ENCODE results near the gene DAP.

The DAP gene

DNA sequence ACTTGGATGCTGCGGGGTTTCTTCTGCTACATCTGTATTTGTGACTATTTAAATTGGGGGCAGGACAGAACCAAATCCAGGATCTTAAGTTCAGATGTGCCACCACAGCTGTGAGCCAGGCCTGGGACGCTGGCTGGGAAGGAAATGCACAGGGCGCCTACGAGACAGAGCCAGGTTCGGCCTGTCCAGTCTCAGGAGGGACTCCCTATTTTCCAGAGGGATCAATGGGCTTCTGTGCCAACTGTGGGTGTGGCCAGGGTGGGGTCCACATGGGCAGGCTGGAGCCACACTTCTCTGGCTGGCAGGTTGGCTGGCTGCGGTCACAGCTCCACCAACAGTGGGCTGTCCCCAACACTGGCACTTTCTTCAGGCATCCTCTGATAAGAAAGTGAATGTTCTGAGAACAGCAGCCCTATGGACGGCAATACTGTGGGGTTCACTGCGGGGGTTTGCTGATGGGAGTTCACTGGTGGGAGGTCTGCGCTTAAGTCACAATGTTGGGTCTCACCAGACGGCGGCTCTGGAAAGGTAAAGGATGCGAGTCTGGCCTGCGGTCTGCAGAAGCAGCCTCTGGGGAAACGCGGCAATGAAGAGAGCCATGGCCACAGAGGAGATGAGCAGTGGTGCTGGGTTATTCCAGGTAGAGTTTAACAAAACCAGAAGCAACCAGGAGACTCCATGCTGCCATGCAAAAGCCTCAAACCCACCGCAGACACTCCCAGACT lies 78.1 kb downstream of the DAP start:
- Histone ChIP-seq H3K9me3 (no peaks in the 10 kb centered on the region), H3K36me3 (peaks cover 1% of the 10 kb centered on the region; the same call in 1 of the 2 replicates), H3K4me1 (no peaks in the 10 kb centered on the region), H3K4me3 (ENCODE audit: low read depth, low read length) (no peak overlapping the region), H3K27me3 (no peaks in the 10 kb centered on the region)
- TF ChIP-seq, protein P1, sequence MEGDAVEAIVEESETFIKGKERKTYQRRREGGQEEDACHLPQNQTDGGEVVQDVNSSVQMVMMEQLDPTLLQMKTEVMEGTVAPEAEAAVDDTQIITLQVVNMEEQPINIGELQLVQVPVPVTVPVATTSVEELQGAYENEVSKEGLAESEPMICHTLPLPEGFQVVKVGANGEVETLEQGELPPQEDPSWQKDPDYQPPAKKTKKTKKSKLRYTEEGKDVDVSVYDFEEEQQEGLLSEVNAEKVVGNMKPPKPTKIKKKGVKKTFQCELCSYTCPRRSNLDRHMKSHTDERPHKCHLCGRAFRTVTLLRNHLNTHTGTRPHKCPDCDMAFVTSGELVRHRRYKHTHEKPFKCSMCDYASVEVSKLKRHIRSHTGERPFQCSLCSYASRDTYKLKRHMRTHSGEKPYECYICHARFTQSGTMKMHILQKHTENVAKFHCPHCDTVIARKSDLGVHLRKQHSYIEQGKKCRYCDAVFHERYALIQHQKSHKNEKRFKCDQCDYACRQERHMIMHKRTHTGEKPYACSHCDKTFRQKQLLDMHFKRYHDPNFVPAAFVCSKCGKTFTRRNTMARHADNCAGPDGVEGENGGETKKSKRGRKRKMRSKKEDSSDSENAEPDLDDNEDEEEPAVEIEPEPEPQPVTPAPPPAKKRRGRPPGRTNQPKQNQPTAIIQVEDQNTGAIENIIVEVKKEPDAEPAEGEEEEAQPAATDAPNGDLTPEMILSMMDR (IDR thresholded peaks at IDR 0.05; ENCODE audit: low read depth, low read length): no peak
- DNase-seq: no peak

DNA sequence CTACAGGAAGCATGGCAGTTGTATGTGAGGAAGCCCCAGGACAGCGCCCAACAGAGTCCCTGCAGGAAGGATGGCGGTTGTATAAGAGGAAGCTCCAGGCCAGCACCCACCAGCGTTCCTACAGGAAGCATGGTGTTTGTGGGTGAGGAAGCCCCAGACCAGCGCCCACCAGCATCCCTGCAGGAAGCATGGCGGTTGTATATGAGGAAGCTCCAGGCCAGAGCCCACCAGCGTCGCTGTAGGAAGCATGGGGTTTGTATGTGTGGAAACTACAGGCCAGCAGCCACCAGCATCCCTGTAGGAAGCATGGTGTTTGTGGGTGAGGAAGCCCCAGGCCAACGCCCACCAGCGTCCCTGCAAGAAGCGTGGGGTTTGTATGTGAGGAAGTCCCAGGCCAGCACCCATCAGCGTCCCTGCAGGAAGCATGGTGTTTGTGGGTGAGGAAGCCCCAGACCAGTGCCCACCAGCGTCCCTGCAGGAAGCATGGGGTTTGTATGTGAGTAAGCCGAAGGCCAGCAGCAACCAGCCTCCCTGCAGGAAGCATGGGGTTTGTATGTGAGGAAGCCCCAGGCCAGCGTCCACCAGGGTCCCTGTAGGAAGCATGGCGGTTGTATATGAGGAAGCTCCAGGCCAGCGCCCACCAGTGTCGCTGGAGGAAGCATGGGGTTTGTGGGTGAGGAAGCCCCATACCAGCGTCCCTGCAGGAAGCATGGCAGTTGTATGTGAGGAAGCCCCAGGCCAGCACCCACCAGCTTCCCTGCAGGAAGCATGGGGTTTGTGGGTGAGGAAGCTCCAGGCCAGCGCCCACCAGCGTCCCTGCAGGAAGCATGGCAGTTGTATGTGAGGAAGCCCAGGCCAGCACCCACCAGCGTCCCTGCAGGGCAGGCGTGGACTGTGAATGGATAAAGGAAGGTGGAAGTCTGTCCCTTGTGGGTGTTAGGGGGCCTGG lies 79.0 kb downstream of the DAP start:
- H3K4me1 ChIP-seq: no peaks in the 10 kb centered on the region
- H3K4me3 ChIP-seq (ENCODE audit: low read depth, low read length): no peak overlapping the region
- TF ChIP-seq, protein P1 (IDR thresholded peaks at IDR 0.05; ENCODE audit: low read depth, low read length): no peak
- H3K27me3 ChIP-seq: no peaks in the 10 kb centered on the region
- H3K36me3 ChIP-seq: peaks cover 3% of the 10 kb centered on the region; the same call in 1 of the 2 replicates
- H3K9me3 ChIP-seq: no peaks in the 10 kb centered on the region
- DNase-seq: no peak

GRCh38 chr5:10680876-10681481 lies 80.1 kb downstream of the DAP start:
- H3K4me1 ChIP-seq: no peaks in the 10 kb centered on the region
- peaks cover 3% of the 10 kb centered on the region; the same call in 1 of the 2 replicates for H3K36me3 ChIP-seq
- TF ChIP-seq, protein P1 (IDR thresholded peaks at IDR 0.05; ENCODE audit: low read depth, low read length): no peak
- H3K4me3 ChIP-seq (ENCODE audit: low read depth, low read length): no peak overlapping the region
- no peaks in the 10 kb centered on the region for H3K9me3 ChIP-seq
- DNase-seq: no peak
- no peaks in the 10 kb centered on the region for H3K27me3 ChIP-seq

DNA sequence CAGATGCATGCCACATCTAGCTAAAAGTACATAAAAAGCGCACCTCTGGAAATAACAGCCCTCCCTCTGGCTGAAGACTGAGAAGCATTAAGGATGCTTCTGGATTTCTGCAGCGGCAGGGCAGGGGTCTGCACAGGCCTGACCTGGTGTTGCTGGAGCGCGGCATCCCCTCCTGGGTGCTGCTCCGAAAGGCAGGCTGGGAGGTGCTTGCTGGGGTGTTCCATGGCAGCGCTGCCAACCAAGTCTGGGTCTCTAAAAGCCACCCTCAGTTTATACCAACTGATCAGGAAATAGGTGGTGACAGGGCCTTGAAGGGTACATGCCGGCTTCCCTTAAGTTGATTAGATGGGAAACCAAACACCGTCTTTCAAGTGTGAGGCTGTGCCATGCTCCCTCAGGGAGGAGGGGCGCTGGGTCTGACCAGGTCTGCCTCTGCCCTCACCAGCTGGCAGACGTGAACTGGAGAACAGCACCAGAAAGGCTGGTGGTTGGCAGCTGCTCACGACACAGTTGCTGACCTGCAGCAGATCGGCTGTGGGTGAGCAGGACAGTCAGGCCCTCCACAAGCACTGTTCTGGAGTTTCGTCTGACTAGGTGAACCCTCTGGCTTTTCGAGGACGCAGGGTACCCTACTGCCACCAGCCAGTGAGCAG lies 81.6 kb downstream of the DAP start:
- no peak for DNase-seq
- H3K36me3 ChIP-seq: peaks cover 3% of the 10 kb centered on the region; the same call in 1 of the 2 replicates
- H3K4me3 ChIP-seq (ENCODE audit: low read depth, low read length): no peak overlapping the region
- H3K9me3 ChIP-seq: no peaks in the 10 kb centered on the region
- H3K4me1 ChIP-seq: no peaks in the 10 kb centered on the region
- TF ChIP-seq, protein P1 (IDR thresholded peaks at IDR 0.05; ENCODE audit: low read depth, low read length): no peak
- no peaks in the 10 kb centered on the region for H3K27me3 ChIP-seq

- TF ChIP-seq, protein P1 (IDR thresholded peaks at IDR 0.05; ENCODE audit: low read depth, low read length): no peak
- no peaks in the 10 kb centered on the region for H3K27me3 ChIP-seq
- no peak for DNase-seq
- H3K4me3 ChIP-seq (ENCODE audit: low read depth, low read length): no peak overlapping the region
- H3K4me1 ChIP-seq: no peaks in the 10 kb centered on the region
- H3K36me3 ChIP-seq: peaks cover 3% of the 10 kb centered on the region; the same call in 1 of the 2 replicates
- no peaks in the 10 kb centered on the region for H3K9me3 ChIP-seq
These were observed 82.8 kb downstream of the DAP start for GRCh38 chr5:10678244-10678643.

Data from BE2C (cell line).